ENCODE measurements around the gene CDH24. TPM values are rescaled to one million over a fixed set of nuclear protein-coding genes. Genes with fewer than 3 reads are reported as not detected.

CDH24 gene
- total and polyA plus RNA-seq, 2 of the 13 experiments (the other 11 are each of a cell fraction or from before 2014, with no cell fraction given) = 0.69 to 0.99 TPM

DNA sequence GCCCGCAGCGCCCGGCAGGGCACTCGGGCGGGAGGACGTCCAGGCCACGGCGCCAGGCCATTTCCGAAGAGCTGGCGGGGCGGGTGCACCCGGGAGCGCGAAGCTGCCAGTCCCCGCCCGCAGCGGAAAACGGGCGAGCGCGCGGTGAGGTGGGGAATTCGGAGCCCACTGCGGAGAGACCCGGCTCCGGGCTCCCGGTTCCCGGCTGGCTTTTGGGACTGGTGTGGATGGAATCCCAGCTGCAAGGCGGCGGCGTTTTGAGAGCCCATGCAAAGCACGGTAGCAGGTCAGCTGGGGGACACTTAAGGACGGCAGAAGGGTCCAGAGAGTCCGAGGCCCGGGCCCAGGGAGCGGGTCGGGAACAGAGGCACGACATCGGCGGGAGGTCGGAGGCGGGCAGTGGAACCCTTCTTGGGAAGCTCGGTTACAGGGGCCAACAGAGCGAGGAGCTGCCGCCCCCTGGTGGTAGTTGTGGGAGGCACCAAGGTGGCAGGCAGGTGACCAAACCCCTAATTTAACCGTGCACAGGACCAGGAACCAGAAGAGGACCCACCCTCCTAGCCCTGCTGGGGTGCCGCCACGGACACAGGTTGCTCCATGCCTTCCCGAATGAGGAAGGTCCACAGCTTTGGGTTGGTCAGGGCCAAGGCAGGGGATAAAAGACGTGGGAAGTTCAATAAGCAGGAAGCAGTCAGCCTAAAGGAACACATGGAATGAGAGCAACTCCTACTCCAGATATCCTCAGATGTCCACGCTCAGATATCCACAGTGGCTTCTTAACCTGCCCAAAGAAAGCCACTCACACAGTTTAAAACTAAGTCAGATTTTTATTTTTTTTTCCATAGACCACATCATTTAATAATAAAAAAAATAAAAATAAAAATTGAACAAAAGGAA lies 685 bp upstream of the CDH24 start (continued):
- TF ChIP-seq, protein P1, sequence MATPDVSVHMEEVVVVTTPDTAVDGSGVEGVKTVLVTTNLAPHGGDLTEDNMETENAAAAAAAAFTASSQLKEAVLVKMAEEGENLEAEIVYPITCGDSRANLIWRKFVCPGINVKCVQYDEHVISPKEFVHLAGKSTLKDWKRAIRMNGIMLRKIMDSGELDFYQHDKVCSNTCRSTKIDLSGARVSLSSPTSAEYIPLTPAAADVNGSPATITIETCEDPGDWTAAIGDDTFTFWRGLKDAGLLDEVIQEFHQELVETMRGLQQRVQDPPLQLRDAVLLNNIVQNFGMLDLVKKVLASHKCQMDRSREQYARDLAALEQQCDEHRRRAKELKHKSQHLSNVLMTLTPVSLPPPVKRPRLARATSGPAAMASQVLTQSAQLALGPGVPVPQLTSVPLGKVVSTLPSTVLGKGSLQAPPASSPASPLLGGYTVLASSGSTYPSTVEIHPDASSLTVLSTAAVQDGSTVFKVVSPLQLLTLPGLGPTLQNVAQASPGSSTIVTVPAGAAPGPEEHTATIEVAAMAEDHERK (CRISPR knock-in tag; IDR thresholded peaks at IDR 0.05; ENCODE audit: low read depth) = no peak
- TF ChIP-seq MEF2D (CRISPR knock-in tag; IDR thresholded peaks at IDR 0.05) (peak; percentile 86; the same call in 1 of the 2 replicates), ZNF12 (CRISPR knock-in tag; IDR thresholded peaks at IDR 0.05) (no peak), NCOR1 (IDR thresholded peaks at IDR 0.05; ENCODE audit: borderline replicate concordance, low read length) (no peak), ZNF484 (CRISPR knock-in tag; IDR thresholded peaks at IDR 0.05; ENCODE audit: borderline replicate concordance, low read depth) (no peak), ZFP82 (CRISPR knock-in tag; IDR thresholded peaks at IDR 0.05; ENCODE audit: borderline replicate concordance) (0 out of 2 replicates have a peak, but pooled peaks have one; percentile 47), ZNF7 (CRISPR knock-in tag; IDR thresholded peaks at IDR 0.05) (no peak), ZNF567 (CRISPR knock-in tag; IDR thresholded peaks at IDR 0.05; ENCODE audit: borderline replicate concordance) (peak; percentile 87; the same call in 1 of the 2 replicates), ZNF724P (CRISPR knock-in tag; IDR thresholded peaks at IDR 0.05; ENCODE audit: borderline replicate concordance) (peak; percentile 84; the same call in 1 of the 2 replicates), ZNF564 (CRISPR knock-in tag; IDR thresholded peaks at IDR 0.05) (no peak; the same call in none of the 2 replicates), ATF7 (IDR thresholded peaks at IDR 0.05) (no peak), ATF7 (CRISPR knock-in tag; IDR thresholded peaks at IDR 0.05) (peak; percentile 20; the same call in 1 of the 2 replicates), ARNT (IDR thresholded peaks at IDR 0.05) (no peak), NR1H2 (CRISPR knock-in tag; IDR thresholded peaks at IDR 0.05; ENCODE audit: borderline replicate concordance, low read depth) (no peak), SMARCE1 (IDR thresholded peaks at IDR 0.05; ENCODE audit: borderline replicate concordance) (no peak), MEIS1 (CRISPR knock-in tag; IDR thresholded peaks at IDR 0.05; ENCODE audit: borderline replicate concordance) (peak; percentile 91), TRIM24 (CRISPR knock-in tag; IDR thresholded peaks at IDR 0.05) (no peak), AGO2 (optimal IDR thresholded peaks at IDR 0.05; ENCODE audit: low read depth, low read length) (peak; percentile 100), HOXA7 (CRISPR knock-in tag; IDR thresholded peaks at IDR 0.05) (no peak), ZNF143 (CRISPR knock-in tag; IDR thresholded peaks at IDR 0.05) (no peak; the same call in 1 of the 2 replicates), GTF2F1 (IDR thresholded peaks at IDR 0.05; ENCODE audit: low read length) (no peak), ESRRA (CRISPR knock-in tag; IDR thresholded peaks at IDR 0.05; ENCODE audit: low read depth) (peak; percentile 39; the same call in 1 of the 2 replicates)
- TF ChIP-seq, protein P2, sequence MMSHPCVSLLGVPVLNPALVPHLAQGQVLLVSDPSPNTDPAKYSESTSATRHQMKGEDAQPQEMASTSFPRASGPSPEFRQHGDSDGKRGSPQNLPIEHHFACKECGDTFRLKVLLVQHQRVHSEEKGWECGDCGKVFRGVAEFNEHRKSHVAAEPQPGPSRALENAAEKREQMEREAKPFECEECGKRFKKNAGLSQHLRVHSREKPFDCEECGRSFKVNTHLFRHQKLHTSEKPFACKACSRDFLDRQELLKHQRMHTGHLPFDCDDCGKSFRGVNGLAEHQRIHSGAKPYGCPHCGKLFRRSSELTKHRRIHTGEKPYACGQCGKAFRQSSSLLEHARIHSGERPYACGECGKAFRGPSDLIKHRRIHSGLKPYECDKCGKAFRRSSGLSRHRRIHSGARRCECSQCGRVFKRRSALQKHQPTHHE (CRISPR knock-in tag; IDR thresholded peaks at IDR 0.05; ENCODE audit: borderline replicate concordance) = peak; percentile 97
- TF ChIP-seq, protein P3, sequence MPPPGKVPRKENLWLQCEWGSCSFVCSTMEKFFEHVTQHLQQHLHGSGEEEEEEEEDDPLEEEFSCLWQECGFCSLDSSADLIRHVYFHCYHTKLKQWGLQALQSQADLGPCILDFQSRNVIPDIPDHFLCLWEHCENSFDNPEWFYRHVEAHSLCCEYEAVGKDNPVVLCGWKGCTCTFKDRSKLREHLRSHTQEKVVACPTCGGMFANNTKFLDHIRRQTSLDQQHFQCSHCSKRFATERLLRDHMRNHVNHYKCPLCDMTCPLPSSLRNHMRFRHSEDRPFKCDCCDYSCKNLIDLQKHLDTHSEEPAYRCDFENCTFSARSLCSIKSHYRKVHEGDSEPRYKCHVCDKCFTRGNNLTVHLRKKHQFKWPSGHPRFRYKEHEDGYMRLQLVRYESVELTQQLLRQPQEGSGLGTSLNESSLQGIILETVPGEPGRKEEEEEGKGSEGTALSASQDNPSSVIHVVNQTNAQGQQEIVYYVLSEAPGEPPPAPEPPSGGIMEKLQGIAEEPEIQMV (CRISPR knock-in tag; IDR thresholded peaks at IDR 0.05; ENCODE audit: low read depth) = peak; percentile 91
